Measurements from ENCODE around the gene PSD4. TPM values are rescaled to one million over a fixed set of nuclear protein-coding genes. Genes with fewer than 3 reads are reported as not detected.

PSD4 gene
- total and polyA plus RNA-seq, 9 donors, result 0.95 to 3.2 (median 1.9) TPM

- H3K4me1 ChIP-seq (ENCODE audit: control insufficient read depth, insufficient read depth, low read length), result peaks cover 11% of the 10 kb centered on the region
- H3K36me3 ChIP-seq (ENCODE audit: control insufficient read depth, insufficient read depth, low read length), result no peaks in the 10 kb centered on the region
- H3K4me3 ChIP-seq (ENCODE audit: low read length), result no peak overlapping the region
- H3K9me3 ChIP-seq (replicated peaks; ENCODE audit: control insufficient read depth, low read depth, low read length), result no peaks in the 10 kb centered on the region
- no peak overlapping the region for H3K27ac ChIP-seq (ENCODE audit: low read length)
- H3K27me3 ChIP-seq (ENCODE audit: control insufficient read depth, insufficient read depth, low read length), result peaks cover 2% of the 10 kb centered on the region
- DNase-seq, result peak; percentile 48
- WGBS (ENCODE audit: insufficient coverage), result 80% methylated on average over 6 of the region's 7 CpGs
Observed at GRCh38 chr2:113257516-113258264, 83.9 kb downstream of the PSD4 start.

GRCh38 chr2:113258471-113259147 lies 84.8 kb downstream of the PSD4 start:
- H3K36me3 ChIP-seq (ENCODE audit: control insufficient read depth, insufficient read depth, low read length), result peaks cover 4% of the 10 kb centered on the region
- 73% methylated on average over 4 of the region's 6 CpGs for WGBS (ENCODE audit: insufficient coverage)
- H3K4me1 ChIP-seq (ENCODE audit: control insufficient read depth, insufficient read depth, low read length), result peaks cover 16% of the 10 kb centered on the region
- DNase-seq, result no peak
- no peak overlapping the region for H3K27ac ChIP-seq (ENCODE audit: low read length)
- H3K4me3 ChIP-seq (ENCODE audit: low read length), result no peak overlapping the region
- no peaks in the 10 kb centered on the region for H3K9me3 ChIP-seq (replicated peaks; ENCODE audit: control insufficient read depth, low read depth, low read length)
- H3K27me3 ChIP-seq (ENCODE audit: control insufficient read depth, insufficient read depth, low read length), result peaks cover 2% of the 10 kb centered on the region

Other genes with a start within 250 kb of the PSD4 start
- gene IL36G, start 196.0 kb upstream of the PSD4 start, total RNA-seq, result 0.31 TPM
- gene IL36G, start 196.0 kb upstream of the PSD4 start, polyA plus RNA-seq (ENCODE audit: insufficient read depth in 1 of 8, insufficient read length in 8 of 8, low replicate concordance in 1 of 8), result under 1 TPM in 6 of 8 donors, not detected in 2; 0.14 to 0.42 (median 0.28) TPM
- not detected for gene IL36A, start 168.5 kb upstream of the PSD4 start, total RNA-seq
- not detected for gene IL36A, start 168.5 kb upstream of the PSD4 start, polyA plus RNA-seq (ENCODE audit: insufficient read depth in 1 of 8, insufficient read length in 8 of 8, low replicate concordance in 1 of 8)
- gene IL36B, start 121.1 kb upstream of the PSD4 start, total RNA-seq, result not detected
- not detected for gene IL36B, start 121.1 kb upstream of the PSD4 start, polyA plus RNA-seq (ENCODE audit: insufficient read depth in 1 of 8, insufficient read length in 8 of 8, low replicate concordance in 1 of 8)
- not detected for gene IL36RN, start 114.8 kb upstream of the PSD4 start, total RNA-seq
- 1 to 10 TPM in 1 of 8 donors, under 1 TPM in 1, not detected in 6; 0.16 to 5.0 TPM for gene IL36RN, start 114.8 kb upstream of the PSD4 start, polyA plus RNA-seq (ENCODE audit: insufficient read depth in 1 of 8, insufficient read length in 8 of 8, low replicate concordance in 1 of 8)
- gene IL1F10, start 106.0 kb upstream of the PSD4 start, total RNA-seq, result not detected
- not detected for gene IL1F10, start 106.0 kb upstream of the PSD4 start, polyA plus RNA-seq (ENCODE audit: insufficient read depth in 1 of 8, insufficient read length in 8 of 8, low replicate concordance in 1 of 8)
- gene IL1RN, start 46.4 kb upstream of the PSD4 start, total RNA-seq, result 0.22 TPM
- gene IL1RN, start 46.4 kb upstream of the PSD4 start, polyA plus RNA-seq (ENCODE audit: insufficient read depth in 1 of 8, insufficient read length in 8 of 8, low replicate concordance in 1 of 8), result 1 to 10 TPM in 2 of 8 donors, under 1 TPM in 6; 0.28 to 4.0 (median 0.61) TPM
- gene PAX8, start 105.0 kb downstream of the PSD4 start, total RNA-seq, result 0.44 TPM
- 10 to 100 TPM in 1 of 8 donors, 1 to 10 TPM in 5, under 1 TPM in 2; 0.02 to 11.3 (median 2.5) TPM for gene PAX8, start 105.0 kb downstream of the PSD4 start, polyA plus RNA-seq (ENCODE audit: insufficient read depth in 1 of 8, insufficient read length in 8 of 8, low replicate concordance in 1 of 8)

Measured in muscle of leg (tissue), 11 donors.